H1 (cell line): ENCODE results near the gene STRADB. TPM values are rescaled to one million over a fixed set of nuclear protein-coding genes. Genes with fewer than 3 reads are reported as not detected.
"Not testable (repeated sequence)": the region's sequence is repeated elsewhere in the genome, so short reads cannot be mapped to it uniquely, and the experiment has no call there.

Source experiments
- CTCF ChIA-PET: fragments of 300-600 bp; sonication (Branson Sonifier 250); formaldehyde crosslinking; loops from one replicate; lab custom pipeline; 2021; ENCODE audit not compliant: partially characterized antibody; lab: Charles Lee
- POLR2A ChIA-PET: fragments of 300-600 bp; sonication (Branson Sonifier 250); formaldehyde crosslinking; loops from one replicate; lab custom pipeline; 2021; ENCODE audit warnings: inconsistent platforms; ENCODE audit not compliant: partially characterized antibody; lab: Charles Lee
- DNase-seq, 2 experiments: peaks; one replicate each; pipeline versions ENCODE4 v3.0.0 to v3.0.0-alpha.2; 2010 to 2022; ENCODE audit warnings: low spot score in 2 of 2, low read depth in 1 of 2, mixed read lengths in 1 of 2
- FAIRE-seq: peaks from 2 replicates; lab custom pipeline; 2011; peaks lifted over from hg19 to GRCh38; lab: Jason Lieb, UNC
- H2AFZ ChIP-seq: 2 replicates; pipeline ENCODE4 v1.8.1; 2012; ENCODE audit warnings: low read length, inconsistent platforms
- H2AK5ac ChIP-seq: 2 replicates; pipeline ENCODE4 v1.6.1; 2013; ENCODE audit warnings: low read depth, low read length
- H2BK120ac ChIP-seq: replicated peaks from 2 replicates; pipeline ENCODE3; 2013; ENCODE audit warnings: low read depth, low read length, inconsistent platforms
- H2BK12ac ChIP-seq: 2 replicates; pipeline ENCODE4 v1.6.1; 2013; ENCODE audit warnings: low read depth, low read length
- H2BK15ac ChIP-seq: 2 replicates; pipeline ENCODE4 v1.6.1; 2013; ENCODE audit warnings: low read length
- H2BK20ac ChIP-seq: 2 replicates; pipeline ENCODE4 v1.6.1; 2013; ENCODE audit warnings: low read length
- H2BK5ac ChIP-seq: 2 replicates; pipeline ENCODE4 v1.6.1; 2013; ENCODE audit warnings: low read depth, low read length
- H3K14ac ChIP-seq: 2 replicates; pipeline ENCODE4 v1.6.1; 2013; ENCODE audit warnings: inconsistent platforms; ENCODE audit not compliant: insufficient read length
- H3K18ac ChIP-seq: 2 replicates; pipeline ENCODE4 v1.6.1; 2013; ENCODE audit warnings: low read length; ENCODE audit errors: extremely low read depth
- H3K23ac ChIP-seq: 2 replicates; pipeline ENCODE4 v1.6.1; 2013; ENCODE audit warnings: inconsistent platforms; ENCODE audit not compliant: insufficient read length
- H3K23me2 ChIP-seq: 2 replicates; pipeline ENCODE4 v1.6.1; 2013; ENCODE audit warnings: low read depth, low read length
- H3K27ac ChIP-seq: 2 replicates; pipeline ENCODE4 v1.6.1; 2011; ENCODE audit warnings: low read depth, low read length, inconsistent platforms
- H3K27me3 ChIP-seq, 4 experiments: replicated peaks in 1 of 4; 1 replicate in 1 of 4; 2 replicates in 3 of 4; pipeline versions ENCODE4 v1.6.1 to v1.8.1; 2011 to 2013; ENCODE audit warnings: low read length in 3 of 4, mild to moderate bottlenecking in 3 of 4, inconsistent platforms in 2 of 4, mixed read lengths in 2 of 4, moderate library complexity in 1 of 4; ENCODE audit not compliant: control insufficient read depth in 3 of 4, insufficient read depth in 3 of 4; ENCODE audit errors: extremely low read depth in 1 of 4
- H3K36me3 ChIP-seq, 4 experiments: 2 replicates each; pipeline versions ENCODE4 v1.6.1 to v1.8.1; 2011 to 2013; ENCODE audit warnings: mild to moderate bottlenecking in 4 of 4, low read length in 3 of 4, moderate library complexity in 2 of 4, control low read depth in 1 of 4, inconsistent platforms in 1 of 4; ENCODE audit not compliant: insufficient read depth in 4 of 4, control insufficient read depth in 2 of 4
- H3K4ac ChIP-seq: replicated peaks from 2 replicates; pipeline ENCODE3; 2013; ENCODE audit warnings: low read length, low read depth, mixed read lengths, inconsistent platforms; ENCODE audit not compliant: insufficient read length
- H3K4me1 ChIP-seq, 4 experiments: replicated peaks in 1 of 4; 1 replicate in 1 of 4; 2 replicates in 3 of 4; pipeline versions ENCODE4 v1.6.1 to v1.8.1; 2011 to 2013; ENCODE audit warnings: low read length in 3 of 4, inconsistent platforms in 2 of 4, mixed read lengths in 1 of 4; ENCODE audit not compliant: insufficient read depth in 4 of 4, control insufficient read depth in 3 of 4
- H3K4me2 ChIP-seq, 2 experiments: 2 replicates each; pipeline versions ENCODE4 v1.6.1 to v1.8.1; 2011 to 2013; ENCODE audit warnings: low read depth in 2 of 2, low read length in 2 of 2, control low read depth in 1 of 2, inconsistent platforms in 1 of 2, mild to moderate bottlenecking in 1 of 2; ENCODE audit not compliant: insufficient read depth in 1 of 2
- H3K4me3 ChIP-seq, 4 experiments: fragments of 200-600, 300-600 bp in 1 of 4; sonication (generic), shearing (Covaris generic), sonication (Bioruptor Twin) in 1 of 4; 2 replicates each; pipeline versions ENCODE4 v1.5.1 to v1.8.1; 2011 to 2016; ENCODE audit warnings: low read length in 4 of 4, low read depth in 3 of 4, control low read depth in 2 of 4, inconsistent platforms in 2 of 4, mild to moderate bottlenecking in 2 of 4, mixed read lengths in 1 of 4, moderate library complexity in 1 of 4; ENCODE audit not compliant: insufficient read depth in 2 of 4; ENCODE audit errors: extremely low read depth in 1 of 4
- H3K56ac ChIP-seq: replicated peaks from 2 replicates; pipeline ENCODE3; 2013; ENCODE audit warnings: low read depth, mild to moderate bottlenecking, mixed read lengths, low read length, inconsistent platforms; ENCODE audit not compliant: insufficient read length
- H3K79me1 ChIP-seq: 2 replicates; pipeline ENCODE4 v1.6.1; 2013; ENCODE audit warnings: low read depth, low read length, control low read depth
- H3K79me2 ChIP-seq, 2 experiments: 2 replicates each; pipeline versions ENCODE4 v1.6.1 to v1.8.1; 2012 to 2013; ENCODE audit warnings: low read length in 2 of 2, mild to moderate bottlenecking in 2 of 2, inconsistent platforms in 1 of 2; ENCODE audit not compliant: insufficient read depth in 2 of 2, control insufficient read depth in 1 of 2
- H3K9ac ChIP-seq, 4 experiments: replicated peaks in 1 of 4; 1 replicate in 1 of 4; 2 replicates in 3 of 4; pipeline versions ENCODE4 v1.6.1 to v1.8.1; 2011 to 2013; ENCODE audit warnings: low read depth in 3 of 4, low read length in 3 of 4, control low read depth in 2 of 4, mild to moderate bottlenecking in 2 of 4, moderate library complexity in 2 of 4, inconsistent platforms in 1 of 4; ENCODE audit errors: extremely low read depth in 1 of 4
- H3K9me3 ChIP-seq, 2 experiments: 2 replicates each; pipeline versions ENCODE4 v1.6.1 to v1.8.1; 2012 to 2013; ENCODE audit warnings: mild to moderate bottlenecking in 2 of 2, moderate library complexity in 2 of 2, control low read depth in 1 of 2, inconsistent platforms in 1 of 2, low read depth in 1 of 2, low read length in 1 of 2, mixed read lengths in 1 of 2; ENCODE audit not compliant: insufficient read depth in 2 of 2
- H4K20me1 ChIP-seq, 2 experiments: replicated peaks in 1 of 2; 2 replicates each; pipeline versions ENCODE3 to v1.8.1; 2011 to 2013; ENCODE audit warnings: inconsistent platforms in 2 of 2, low read length in 2 of 2, mild to moderate bottlenecking in 1 of 2; ENCODE audit not compliant: insufficient read depth in 2 of 2, control insufficient read depth in 1 of 2
- H4K5ac ChIP-seq: 2 replicates; pipeline ENCODE4 v1.6.1; 2013; ENCODE audit warnings: low read length, low read depth, mixed read lengths, inconsistent platforms; ENCODE audit not compliant: insufficient read length
- H4K8ac ChIP-seq: 2 replicates; pipeline ENCODE4 v1.8.0; 2013; ENCODE audit warnings: mild to moderate bottlenecking, moderate library complexity, low read length, inconsistent platforms; ENCODE audit not compliant: insufficient read depth; ENCODE audit errors: extremely low read depth
- H4K91ac ChIP-seq: replicated peaks from 2 replicates; pipeline ENCODE3; 2013; ENCODE audit warnings: low read length, mixed read lengths, inconsistent platforms; ENCODE audit not compliant: insufficient read length
- NANOG ChIP-seq: IDR thresholded peaks from 2 replicates; pipeline ENCODE4 v1.6.1; 2011; ENCODE audit warnings: low read length, low read depth, mild to moderate bottlenecking, inconsistent platforms; ENCODE audit not compliant: insufficient read depth, poor library complexity, severe bottlenecking
- WGBS, 2 experiments: shearing (Covaris generic) in 1 of 2; methylation state at CpG; one replicate each; pipeline versions ENCODE4 v1.1.6 to v1.1.7; 2013 to 2015; ENCODE audit warnings: low lambda C conversion rate in 2 of 2, mixed read lengths in 2 of 2, inconsistent platforms in 1 of 2, low coverage in 1 of 2, missing lambda C conversion rate in 1 of 2; ENCODE audit not compliant: insufficient replicate concordance in 2 of 2, insufficient coverage in 1 of 2, insufficient read length in 1 of 2; ENCODE audit errors: extremely low coverage in 1 of 2, missing lambda C conversion rate in 1 of 2; 5-methylcytosine and 5-hydroxymethylcytosine counted together
- polyA plus RNA-seq, 7 experiments: library from polyadenylated mRNA; depleted of rRNA in 3 of 7; stranded (reverse) in 5 of 7; unstranded in 2 of 7; fragments of >200 nt in 5 of 7; fragments of 200-250 nt in 2 of 7; gene quantifications; 1 replicate in 5 of 7; 2 replicates in 1 of 7; 4 replicates in 1 of 7; pipeline versions ENCODE4 v1.2.1 to v1.2.3, GENCODE V29; 2011 to 2013; ENCODE audit warnings: missing spikeins in 2 of 7, mixed read lengths in 2 of 7
- total RNA-seq: library from RNA; stranded (reverse); fragmentation: NEBNext Ultra II Directional; extraction: Animal tissue kit (Norgen Biotek cat#: 25700); gene quantifications from 2 replicates; pipeline ENCODE4 v1.2.1, GENCODE V29; 2021

STRADB gene
- total and polyA plus RNA-seq, 2 of the 8 experiments (the other 6 are each of a cell fraction or from before 2014, with no cell fraction given): 20.9 to 34.9 TPM

- H3K4me1 ChIP-seq, H2BK15ac ChIP-seq, H3K4me2 ChIP-seq, H3K79me2 ChIP-seq, H3K56ac ChIP-seq, H3K79me1 ChIP-seq, H3K4me3 ChIP-seq, H3K14ac ChIP-seq, H3K9me3 ChIP-seq, H3K23ac ChIP-seq, H3K27ac ChIP-seq, H4K5ac ChIP-seq, POLR2A ChIA-PET, H3K27me3 ChIP-seq, H3K4ac ChIP-seq, H2BK12ac ChIP-seq, H4K91ac ChIP-seq, H3K18ac ChIP-seq, H4K20me1 ChIP-seq, FAIRE-seq, H2AK5ac ChIP-seq, H2AFZ ChIP-seq, H3K23me2 ChIP-seq, H3K9ac ChIP-seq, H4K8ac ChIP-seq, H3K36me3 ChIP-seq, H2BK120ac ChIP-seq, H2BK20ac ChIP-seq: not testable (repeated sequence)
- CTCF ChIA-PET: interaction anchor here (1.2 kb wide), 1 partner anchor 8 kb away, joined by 3 read pairs; no protein-coding TSS in a partner anchor
- 77% methylated on average over 4 of the region's 4 CpGs; no CpG with 5 or more reads in 1 of the 2 experiments for WGBS, 2 experiments
- peak; percentile 47 for TF ChIP-seq NANOG
- 0 out of 2 replicates have a peak overlapping the region, but pooled peaks have one; percentile 63 for H2BK5ac ChIP-seq
- peak in 1 of 2 experiments; percentile 31 for DNase-seq
Measured at GRCh38 chr2:201483758-201484157, 32.2 kb downstream of the STRADB start.
